Measurements from ENCODE around the gene RNF135. TPM values are rescaled to one million over a fixed set of nuclear protein-coding genes. Genes with fewer than 3 reads are reported as not detected.

RNF135 gene
- total and polyA plus RNA-seq, 4 experiments from 2014 or later: 3.9 to 10.5 (median 7.8) TPM

- DNase-seq: no peak
- H3K36me3 Mint-ChIP-seq: no peaks in the 10 kb centered on the region
- no peaks in the 10 kb centered on the region for H3K27me3 Mint-ChIP-seq
- CTCF ChIA-PET (ENCODE audit: partially characterized antibody): no interaction called here
- intact Hi-C loops (cut with micrococcal nuclease): no loop called here
- H3K9me3 ChIP-seq (ENCODE audit: control insufficient read depth in 1 of 2, low read length in 2 of 2): no peaks in the 10 kb centered on the region
- H3K4me1 Mint-ChIP-seq: peaks cover 2 to 5% (median 3%) of the 10 kb centered on the region in 4 donors
- H3K27me3 ChIP-seq (ENCODE audit: insufficient read depth, low read length): no peaks in the 10 kb centered on the region
- no peak overlapping the region for H3K4me3 ChIP-seq (ENCODE audit: low read length in 2 of 2)
- POLR2A ChIA-PET (ENCODE audit: partially characterized antibody): no interaction called here
- H3K36me3 ChIP-seq (ENCODE audit: insufficient read depth, low read length): no peaks in the 10 kb centered on the region
- no peak overlapping the region for H3K27ac ChIP-seq (ENCODE audit: low read depth, low read length)
- H3K4me1 ChIP-seq (ENCODE audit: insufficient read depth, low read length): no peaks in the 10 kb centered on the region
- H3K4me3 Mint-ChIP-seq: no peak overlapping the region
- H3K9me3 Mint-ChIP-seq: no peaks in the 10 kb centered on the region
- H3K27ac Mint-ChIP-seq: no peak overlapping the region
Measured at GRCh38 chr17:30942308-30943079, 28.3 kb upstream of the RNF135 start.

- H3K4me1 Mint-ChIP-seq: no peaks in the 10 kb centered on the region
- no peaks in the 10 kb centered on the region for H3K36me3 Mint-ChIP-seq
- CTCF ChIA-PET (ENCODE audit: partially characterized antibody): no interaction called here
- no peaks in the 10 kb centered on the region for H3K4me1 ChIP-seq (ENCODE audit: insufficient read depth, low read length)
- no peaks in the 10 kb centered on the region for H3K9me3 ChIP-seq (ENCODE audit: control insufficient read depth in 1 of 2, low read length in 2 of 2)
- H3K27ac ChIP-seq (ENCODE audit: low read depth, low read length): no peak overlapping the region
- no peak overlapping the region for H3K4me3 Mint-ChIP-seq
- H3K27me3 Mint-ChIP-seq: no peaks in the 10 kb centered on the region
- no peak for DNase-seq
- no peaks in the 10 kb centered on the region for H3K27me3 ChIP-seq (ENCODE audit: insufficient read depth, low read length)
- H3K36me3 ChIP-seq (ENCODE audit: insufficient read depth, low read length): no peaks in the 10 kb centered on the region
- no peaks in the 10 kb centered on the region for H3K9me3 Mint-ChIP-seq
- no peak overlapping the region for H3K4me3 ChIP-seq (ENCODE audit: low read length in 2 of 2)
- POLR2A ChIA-PET (ENCODE audit: partially characterized antibody): no interaction called here
- H3K27ac Mint-ChIP-seq: no peak overlapping the region
- intact Hi-C loops (cut with micrococcal nuclease): no loop called here
Measured at GRCh38 chr17:30947796-30948195, 23.0 kb upstream of the RNF135 start.

GRCh38 chr17:30950189-30950588 is 20.6 kb upstream of the RNF135 start:
- POLR2A ChIA-PET (ENCODE audit: partially characterized antibody): no interaction called here
- DNase-seq: no peak
- H3K27me3 ChIP-seq (ENCODE audit: insufficient read depth, low read length): no peaks in the 10 kb centered on the region
- no peaks in the 10 kb centered on the region for H3K27me3 Mint-ChIP-seq
- no peak overlapping the region for H3K27ac Mint-ChIP-seq
- H3K36me3 Mint-ChIP-seq: no peaks in the 10 kb centered on the region
- no peak overlapping the region for H3K27ac ChIP-seq (ENCODE audit: low read depth, low read length)
- no peaks in the 10 kb centered on the region for H3K9me3 Mint-ChIP-seq
- H3K4me3 ChIP-seq (ENCODE audit: low read length in 2 of 2): no peak overlapping the region
- no peaks in the 10 kb centered on the region for H3K4me1 Mint-ChIP-seq
- no peaks in the 10 kb centered on the region for H3K36me3 ChIP-seq (ENCODE audit: insufficient read depth, low read length)
- no peak overlapping the region for H3K4me3 Mint-ChIP-seq
- intact Hi-C loops (cut with micrococcal nuclease): no loop called here
- no peaks in the 10 kb centered on the region for H3K4me1 ChIP-seq (ENCODE audit: insufficient read depth, low read length)
- CTCF ChIA-PET (ENCODE audit: partially characterized antibody): no interaction called here
- no peaks in the 10 kb centered on the region for H3K9me3 ChIP-seq (ENCODE audit: control insufficient read depth in 1 of 2, low read length in 2 of 2)

DNA sequence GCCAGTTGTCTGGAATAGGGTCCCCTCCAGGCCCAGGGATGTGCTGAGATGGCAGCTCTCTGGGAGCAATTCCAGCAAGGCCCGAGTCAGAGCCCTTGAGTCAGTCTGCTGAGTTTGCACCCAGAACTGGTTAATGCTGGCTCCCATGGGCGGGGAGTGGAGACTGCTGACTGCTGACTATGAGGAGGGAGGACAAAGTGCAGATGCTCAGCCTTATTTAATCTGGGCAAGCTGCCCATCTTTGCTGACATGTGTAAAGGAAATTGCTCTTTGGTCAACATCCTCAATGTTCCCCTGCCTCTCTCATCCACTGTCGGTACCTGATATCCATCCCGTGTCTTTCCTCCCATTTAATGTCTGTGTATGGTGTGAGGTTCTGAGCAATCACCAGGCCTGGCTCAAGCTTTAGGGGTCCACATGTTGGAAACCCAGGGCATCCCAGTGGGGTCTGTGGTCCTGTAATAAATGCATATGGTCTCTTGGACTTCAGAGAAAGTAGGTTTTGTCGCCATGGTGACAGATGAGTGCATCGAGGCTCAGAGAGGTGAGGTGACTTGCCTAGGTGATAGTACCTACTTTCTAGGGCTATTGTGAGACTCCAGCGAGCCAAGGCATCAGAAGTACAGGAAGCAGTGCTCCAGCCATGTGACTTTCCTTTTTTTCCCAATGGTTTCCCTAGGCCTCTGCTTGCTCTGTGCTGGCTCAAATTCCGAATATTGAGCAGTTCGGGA is 20.0 kb upstream of the RNF135 start:
- H3K36me3 ChIP-seq (ENCODE audit: insufficient read depth, low read length): no peaks in the 10 kb centered on the region
- H3K27ac ChIP-seq (ENCODE audit: low read depth, low read length): no peak overlapping the region
- POLR2A ChIA-PET (ENCODE audit: partially characterized antibody): no interaction called here
- no peak for DNase-seq
- no peaks in the 10 kb centered on the region for H3K36me3 Mint-ChIP-seq
- no peaks in the 10 kb centered on the region for H3K9me3 Mint-ChIP-seq
- H3K4me1 ChIP-seq (ENCODE audit: insufficient read depth, low read length): no peaks in the 10 kb centered on the region
- intact Hi-C loops (cut with micrococcal nuclease): no loop called here
- no peak overlapping the region for H3K27ac Mint-ChIP-seq
- no peaks in the 10 kb centered on the region for H3K4me1 Mint-ChIP-seq
- no peaks in the 10 kb centered on the region for H3K9me3 ChIP-seq (ENCODE audit: control insufficient read depth in 1 of 2, low read length in 2 of 2)
- H3K4me3 ChIP-seq (ENCODE audit: low read length in 2 of 2): no peak overlapping the region
- H3K27me3 ChIP-seq (ENCODE audit: insufficient read depth, low read length): no peaks in the 10 kb centered on the region
- CTCF ChIA-PET (ENCODE audit: partially characterized antibody): no interaction called here
- H3K27me3 Mint-ChIP-seq: no peaks in the 10 kb centered on the region
- no peak overlapping the region for H3K4me3 Mint-ChIP-seq

- H3K27me3 Mint-ChIP-seq: peaks cover 0 to 1% of the 10 kb centered on the region in 2 donors
- CTCF ChIA-PET (ENCODE audit: partially characterized antibody): interaction anchor here (0.5 kb wide), 1 partner anchor 1488 kb away, joined by 3 read pairs; no protein-coding TSS in a partner anchor
- no peak overlapping the region for H3K27ac ChIP-seq (ENCODE audit: low read depth, low read length)
- no peaks in the 10 kb centered on the region for H3K4me1 Mint-ChIP-seq
- H3K36me3 ChIP-seq (ENCODE audit: insufficient read depth, low read length): no peaks in the 10 kb centered on the region
- POLR2A ChIA-PET (ENCODE audit: partially characterized antibody): no interaction called here
- H3K27me3 ChIP-seq (ENCODE audit: insufficient read depth, low read length): no peaks in the 10 kb centered on the region
- no peaks in the 10 kb centered on the region for H3K36me3 Mint-ChIP-seq
- intact Hi-C loops (cut with micrococcal nuclease): no loop called here
- no peak overlapping the region for H3K27ac Mint-ChIP-seq
- DNase-seq: no peak
- H3K4me1 ChIP-seq (ENCODE audit: insufficient read depth, low read length): no peaks in the 10 kb centered on the region
- no peaks in the 10 kb centered on the region for H3K9me3 ChIP-seq (ENCODE audit: control insufficient read depth in 1 of 2, low read length in 2 of 2)
- no peaks in the 10 kb centered on the region for H3K9me3 Mint-ChIP-seq
- no peak overlapping the region for H3K4me3 ChIP-seq (ENCODE audit: low read length in 2 of 2)
- H3K4me3 Mint-ChIP-seq: no peak overlapping the region
Measured at GRCh38 chr17:30952638-30953393, 18.0 kb upstream of the RNF135 start.

DNA sequence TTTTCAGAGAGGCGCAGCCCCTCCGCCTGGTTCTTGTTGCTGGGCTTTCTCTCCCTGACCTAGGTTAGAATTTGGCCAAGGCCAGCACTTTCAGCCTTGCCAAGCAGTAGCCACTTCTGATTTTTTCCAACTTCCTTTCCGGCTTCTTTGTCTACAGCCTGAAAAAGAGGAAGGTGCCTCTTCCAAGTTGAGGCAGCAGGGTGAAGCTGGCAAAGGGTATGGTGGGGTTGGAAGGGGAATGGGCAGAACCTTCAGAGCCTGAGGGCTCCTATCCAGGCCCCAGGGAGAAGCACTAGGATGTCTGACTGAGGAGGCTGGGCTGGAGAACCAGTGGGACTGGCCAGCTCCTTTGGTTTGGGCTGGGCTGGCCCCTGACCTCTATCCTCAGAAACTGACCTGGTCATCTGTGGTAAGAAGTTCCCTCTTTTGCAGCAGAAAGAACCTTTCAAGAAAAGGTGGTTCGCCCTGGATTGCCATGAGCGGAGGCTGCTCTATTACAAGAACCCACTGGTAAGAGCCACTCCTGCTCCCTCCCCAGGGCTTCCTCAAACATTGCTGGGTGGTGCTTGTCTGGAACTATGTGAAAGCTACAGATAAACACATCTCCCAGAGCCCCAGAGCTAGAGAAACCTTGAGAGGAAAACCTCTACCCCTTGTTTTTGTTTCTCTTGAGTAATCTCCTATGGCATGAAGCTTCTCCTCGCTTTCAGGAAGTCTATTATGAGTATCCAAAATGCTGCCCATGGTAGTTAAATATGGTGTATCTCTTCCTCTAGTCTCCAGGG is 16.6 kb upstream of the RNF135 start:
- H3K27ac ChIP-seq (ENCODE audit: low read depth, low read length): no peak overlapping the region
- H3K4me3 ChIP-seq (ENCODE audit: low read length in 2 of 2): no peak overlapping the region
- H3K27me3 ChIP-seq (ENCODE audit: insufficient read depth, low read length): no peaks in the 10 kb centered on the region
- no peaks in the 10 kb centered on the region for H3K4me1 ChIP-seq (ENCODE audit: insufficient read depth, low read length)
- POLR2A ChIA-PET (ENCODE audit: partially characterized antibody): no interaction called here
- Mint-ChIP-seq H3K27ac (no peak overlapping the region), H3K4me3 (no peak overlapping the region), H3K4me1 (no peaks in the 10 kb centered on the region), H3K27me3 (peaks cover 1 to 2% of the 10 kb centered on the region in 2 donors), H3K9me3 (no peaks in the 10 kb centered on the region), H3K36me3 (no peaks in the 10 kb centered on the region)
- intact Hi-C loops (cut with micrococcal nuclease): no loop called here
- no peaks in the 10 kb centered on the region for H3K9me3 ChIP-seq (ENCODE audit: control insufficient read depth in 1 of 2, low read length in 2 of 2)
- CTCF ChIA-PET (ENCODE audit: partially characterized antibody): no interaction called here
- DNase-seq: no peak
- H3K36me3 ChIP-seq (ENCODE audit: insufficient read depth, low read length): no peaks in the 10 kb centered on the region

All from CD4-positive, alpha-beta memory T cell (primary cell).